ENCODE data around the gene SGPP1. TPM values are rescaled to one million over a fixed set of nuclear protein-coding genes. Genes with fewer than 3 reads are reported as not detected.

Gene SGPP1
- total and polyA plus RNA-seq, 2 of the 4 experiments (the other 2 are of a cell fraction): 8.6 to 11.1 TPM

- no peak overlapping the region for H4K8ac ChIP-seq (ENCODE audit: low read depth in 2 of 2, low read length in 2 of 2)
- H2AFZ ChIP-seq (replicated peaks; ENCODE audit: low read length, poor library complexity): no peak overlapping the region
- H3K9me3 ChIP-seq (ENCODE audit: control insufficient read depth, insufficient read depth, low read length): no peaks in the 10 kb centered on the region
- H3K79me1 ChIP-seq (ENCODE audit: low read depth in 1 of 2, low read length in 2 of 2): no peaks in the 10 kb centered on the region
- CTCF ChIA-PET: interaction anchor here (0.6 kb wide), 2 partner anchors 32 to 176 kb away, joined by 3 read pairs; no protein-coding TSS in a partner anchor
- no peaks in the 10 kb centered on the region for H3K36me3 ChIP-seq (ENCODE audit: control insufficient read depth, insufficient read depth, low read length)
- no CpG with 5 or more reads among the region's 3 CpGs for WGBS, 2 experiments (ENCODE audit: extremely low coverage in 2 of 2, insufficient read length in 1 of 2)
- H4K91ac ChIP-seq (ENCODE audit: insufficient read depth, low read depth, low read length): no peak overlapping the region
- no peak overlapping the region for H3K56ac ChIP-seq (ENCODE audit: extremely low read depth, insufficient read depth, low read length)
- no peaks in the 10 kb centered on the region for H3K27me3 ChIP-seq (ENCODE audit: control insufficient read depth, insufficient read depth, low read length)
- no peak overlapping the region for H3K4me3 ChIP-seq (ENCODE audit: insufficient read depth, low read depth, low read length)
- no peak for ATAC-seq (ENCODE audit: low read depth)
- H2BK20ac ChIP-seq (ENCODE audit: low read depth, low read length): no peak overlapping the region
- H3K27ac ChIP-seq (ENCODE audit: insufficient read depth, low read length): no peak overlapping the region
- dilution Hi-C loops (cut with HindIII; ENCODE audit: low sequenced_read_pairs, unreplicated experiment): no loop called here
- intact Hi-C loops (cut with micrococcal nuclease): no loop called here
- H3K4me2 ChIP-seq (ENCODE audit: low read depth, low read length): no peak overlapping the region
- no peak overlapping the region for H2AK5ac ChIP-seq (ENCODE audit: low read depth, low read length)
- H2BK5ac ChIP-seq (ENCODE audit: low read depth, low read length, poor library complexity, severe bottlenecking): no peak overlapping the region
- TF ChIP-seq NFE2L2 (IDR thresholded peaks at IDR 0.05; ENCODE audit: low read depth, low read length) (no peak), RFX5 (IDR thresholded peaks at IDR 0.05; ENCODE audit: low read depth, low read length) (no peak), SMC3 (IDR thresholded peaks at IDR 0.05; ENCODE audit: low read depth, low read length) (no peak), USF2 (IDR thresholded peaks at IDR 0.05; ENCODE audit: low read depth, low read length) (no peak), ELK1 (IDR thresholded peaks at IDR 0.05; ENCODE audit: borderline replicate concordance, low read depth, low read length) (no peak), MAFK (IDR thresholded peaks at IDR 0.05; ENCODE audit: low read depth, low read length) (no peak), POLR2A (IDR thresholded peaks at IDR 0.05; ENCODE audit: low read depth, low read length) (no peak), MAZ (IDR thresholded peaks at IDR 0.05; ENCODE audit: borderline replicate concordance, low read depth, low read length) (no peak), BHLHE40 (IDR thresholded peaks at IDR 0.05; ENCODE audit: low read depth, low read length) (no peak), CEBPB (IDR thresholded peaks at IDR 0.05; ENCODE audit: low read depth, low read length) (no peak), FOS (IDR thresholded peaks at IDR 0.05; ENCODE audit: low read depth, low read length) (no peak), RAD21 (IDR thresholded peaks at IDR 0.05; ENCODE audit: low read length) (no peak), CTCF (conservative IDR thresholded peaks at IDR 0.05; ENCODE audit: low read depth, low read length) (no peak), CHD1 (IDR thresholded peaks at IDR 0.05; ENCODE audit: low read depth, low read length) (no peak), RCOR1 (IDR thresholded peaks at IDR 0.05; ENCODE audit: insufficient replicate concordance, low read length) (no peak), MXI1 (IDR thresholded peaks at IDR 0.05; ENCODE audit: borderline replicate concordance, low read depth, low read length) (no peak)
- POLR2A ChIA-PET (ENCODE audit: unreplicated experiment): no interaction called here
- no peak overlapping the region for H2AK9ac ChIP-seq (replicated peaks; ENCODE audit: low read depth, low read length, poor library complexity)
- H4K5ac ChIP-seq (ENCODE audit: low read depth, low read length): no peak overlapping the region
- BruUV-seq (replicated peaks): no TSS peak
- no peak overlapping the region for H3K4ac ChIP-seq (ENCODE audit: low read depth, low read length)
- no peaks in the 10 kb centered on the region; the same call in 1 of the 2 replicates for H3K9me1 ChIP-seq (ENCODE audit: insufficient read depth, low read length)
- H2BK15ac ChIP-seq (ENCODE audit: low read depth, low read length): no peak overlapping the region
- H3K18ac ChIP-seq (ENCODE audit: low read depth, low read length): no peak overlapping the region
- no peak overlapping the region for H3K23ac ChIP-seq (ENCODE audit: low read depth, low read length)
- H4K20me1 ChIP-seq (ENCODE audit: insufficient read depth, low read length): no peaks in the 10 kb centered on the region
- no peak for DNase-seq
- H3K4me1 ChIP-seq (ENCODE audit: control insufficient read depth, insufficient read depth, low read length): peaks cover 1% of the 10 kb centered on the region; the same call in 1 of the 2 replicates
- H3K9ac ChIP-seq (ENCODE audit: low read depth, low read length): no peak overlapping the region
- no peak overlapping the region for H3K14ac ChIP-seq (replicated peaks; ENCODE audit: low read depth, low read length)
- in situ Hi-C loops (cut with MboI; ENCODE audit: low sequenced_read_pairs): no loop called here
- no peak overlapping the region for H2BK120ac ChIP-seq (ENCODE audit: low read depth, low read length)
Measured at GRCh38 chr14:63652406-63652805, 75.5 kb downstream of the SGPP1 start.
